Peyer's patch (tissue), 4 donors: ENCODE measurements around the gene VTI1A.

Source experiments
- CTCF ChIP-seq, 6 experiments: fragments of 450-650 bp in 4 of 6; fragments of 200-600 bp in 2 of 6; sonication (generic) in 1 of 6; IDR thresholded peaks; one replicate each; pipeline ENCODE4 v1.5.1; 2017 to 2019; ENCODE audit warnings: antibody characterized with exemption in 6 of 6, mild to moderate bottlenecking in 3 of 6, moderate library complexity in 1 of 6
- POLR2A ChIP-seq, 2 donors: fragments of 450-650 bp; IDR thresholded peaks; one replicate each; pipeline ENCODE4 v1.5.1; 2017; ENCODE audit warnings: antibody characterized with exemption in 2 of 2, mild to moderate bottlenecking in 2 of 2, moderate library complexity in 2 of 2

GRCh38 chr10:112536663-112537062 is 89.6 kb downstream of the VTI1A start:
- TF ChIP-seq CTCF (IDR thresholded peaks at IDR 0.05) (no peak), POLR2A (IDR thresholded peaks at IDR 0.05) (no peak)
